HS-27A (cell line): Measurements from ENCODE around the gene COL23A1.

Experiments
- DNase-seq: peaks from one replicate; pipeline ENCODE4 v3.0.0-alpha.2; 2012; ENCODE audit warnings: low read depth, missing footprints

COL23A1 gene

DNA sequence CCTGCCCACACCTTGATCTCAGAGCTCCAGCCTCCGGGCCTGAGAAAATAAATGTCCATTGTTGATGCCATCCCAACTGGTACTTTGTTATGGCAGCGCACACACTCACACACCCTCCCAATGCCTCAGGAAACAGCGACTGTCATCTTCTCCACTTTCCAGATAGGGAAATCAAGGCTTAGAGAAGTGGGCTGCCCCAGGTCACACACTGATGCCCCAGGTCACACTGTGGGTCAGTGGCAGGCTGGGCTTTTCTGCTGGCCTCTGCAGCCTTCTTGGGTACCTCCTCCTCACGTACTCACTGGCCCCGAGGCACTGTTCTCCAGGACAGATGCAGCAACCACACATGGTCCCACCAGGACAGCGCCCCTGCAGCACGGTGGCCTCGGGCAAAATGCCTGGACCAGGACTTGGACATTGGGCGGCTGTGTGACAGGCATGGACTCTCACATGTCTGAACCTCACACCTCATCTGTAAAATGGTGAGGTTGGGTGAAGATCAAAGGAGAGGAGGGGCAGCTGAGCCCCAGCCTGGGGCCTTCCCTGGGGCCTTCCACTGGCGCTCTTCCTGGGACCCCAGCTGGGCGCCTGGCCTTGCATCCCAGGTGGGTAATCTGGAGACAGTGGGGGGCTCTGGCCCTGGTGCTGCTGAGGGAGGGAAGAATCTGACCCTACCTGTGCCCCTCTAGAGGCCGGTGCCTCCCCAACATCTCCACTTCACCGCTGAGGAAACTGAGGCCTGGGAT is 156.0 kb downstream of the COL23A1 start:
- DNase-seq, result no peak

DNA sequence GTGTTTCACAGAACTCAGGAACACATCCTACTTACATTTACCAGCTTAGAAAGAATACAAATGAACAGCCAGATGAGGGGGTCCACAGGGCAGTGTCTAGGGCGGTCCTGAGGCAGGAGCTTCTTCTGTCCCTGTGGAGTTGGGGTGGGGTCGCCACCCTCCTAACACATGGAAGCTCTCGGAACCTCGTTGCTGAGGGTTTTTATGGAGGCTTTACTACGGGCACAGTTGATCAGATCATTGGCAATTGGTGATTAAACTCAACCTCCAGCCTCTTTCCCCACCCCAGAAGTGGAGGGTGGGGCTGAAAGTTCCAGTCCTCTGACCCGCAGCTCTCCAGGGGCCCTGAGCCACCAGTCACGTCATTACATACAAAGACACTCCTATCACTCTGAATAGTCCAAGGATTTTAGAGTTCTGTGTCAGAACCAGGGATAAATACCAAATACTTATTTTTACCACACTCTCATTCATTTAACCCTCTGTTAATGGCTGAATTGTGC is 156.9 kb downstream of the COL23A1 start:
- DNase-seq, result no peak

DNA sequence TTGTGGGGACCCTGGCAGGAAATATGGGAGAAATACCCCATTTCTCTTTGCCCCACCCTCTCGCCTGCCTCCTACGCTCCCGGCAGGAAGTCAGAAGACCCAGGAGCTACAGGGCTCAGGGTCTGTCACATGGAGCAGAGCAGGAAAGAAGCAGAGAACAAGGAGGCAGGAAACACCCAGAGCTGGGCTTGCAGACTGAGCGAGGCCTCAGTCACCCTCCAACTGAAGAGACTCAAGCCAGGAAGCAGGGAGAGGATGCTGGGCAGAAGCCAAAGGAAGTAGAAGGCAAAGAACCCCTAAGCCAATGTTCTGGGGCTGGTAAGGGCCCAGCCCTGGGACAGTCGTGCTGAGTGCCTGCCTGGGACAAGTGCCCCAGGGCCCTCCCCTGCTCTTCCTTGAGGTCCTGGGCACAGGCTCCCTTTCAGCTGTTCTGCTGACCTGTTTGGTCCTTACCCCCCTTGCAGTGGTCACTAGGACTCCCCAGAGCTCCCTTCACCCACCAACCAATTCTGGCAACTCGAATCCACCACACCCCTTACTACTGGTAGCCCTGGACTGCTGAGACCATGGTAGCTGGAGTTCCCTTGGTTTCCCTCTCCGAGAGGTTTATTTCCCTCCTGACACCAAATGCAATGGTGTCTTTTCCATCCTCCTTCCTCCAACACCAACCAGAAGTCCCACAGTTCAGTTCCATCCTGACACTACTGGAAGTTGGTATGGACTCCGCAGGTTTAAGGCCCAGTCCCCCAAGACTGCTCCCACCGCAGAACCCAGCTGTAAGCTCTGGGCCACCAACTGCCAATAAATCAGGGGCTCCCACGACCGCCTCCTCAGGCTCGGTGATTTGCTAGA is 157.5 kb downstream of the COL23A1 start:
- no peak for DNase-seq

DNA sequence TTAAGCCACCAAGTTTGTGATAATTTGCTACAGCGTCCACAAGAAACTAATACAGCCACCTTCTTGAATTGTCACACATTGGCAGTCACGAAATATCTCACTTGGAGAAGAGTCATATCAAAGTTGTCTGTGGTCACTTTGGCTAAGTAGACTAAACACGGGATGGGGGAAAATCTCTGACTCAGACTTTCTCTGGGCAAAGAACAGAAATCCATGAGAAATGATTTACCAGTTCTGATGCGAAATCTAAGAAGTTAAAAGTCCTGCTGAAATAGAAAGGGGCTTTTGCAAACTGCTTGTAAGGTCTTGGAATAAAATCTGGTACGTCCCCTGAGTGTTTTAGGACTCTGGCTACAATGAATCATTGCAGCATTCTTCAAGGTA is 158.4 kb downstream of the COL23A1 start:
- DNase-seq, result no peak

DNA sequence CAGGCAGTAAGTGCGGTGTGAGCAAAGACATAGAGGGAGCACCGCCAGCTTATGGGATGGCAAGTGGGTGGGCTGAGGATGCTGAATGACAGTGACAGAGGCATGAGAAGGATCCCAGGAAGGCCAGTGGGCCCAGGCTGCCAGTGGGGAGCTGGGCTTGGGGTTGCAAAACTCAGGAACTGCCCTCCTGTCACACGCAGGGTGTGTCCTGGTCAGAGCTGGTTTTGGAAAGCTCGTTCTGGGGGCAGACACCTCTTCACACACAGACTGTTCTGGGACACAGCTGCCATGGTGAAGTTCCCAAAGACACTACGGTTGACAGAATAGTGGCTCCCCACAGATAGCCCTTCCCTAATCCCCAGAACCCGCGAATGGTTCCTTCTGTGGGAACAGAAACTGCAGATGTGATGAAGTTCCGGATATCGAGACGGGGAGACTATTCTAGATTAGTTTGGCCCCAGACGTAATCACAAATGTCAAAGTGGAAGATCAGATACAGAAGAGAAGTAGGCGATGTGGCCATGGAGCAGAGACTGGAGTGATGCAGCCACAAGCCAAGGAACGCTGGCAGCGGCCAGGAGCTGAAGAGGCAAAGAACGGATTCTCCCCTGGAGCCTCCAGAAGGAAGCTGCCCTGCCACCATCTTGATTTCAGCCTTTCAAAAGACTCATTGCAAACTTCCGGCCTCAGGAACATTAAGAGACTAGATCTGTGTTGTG is 159.0 kb downstream of the COL23A1 start:
- no peak for DNase-seq

DNA sequence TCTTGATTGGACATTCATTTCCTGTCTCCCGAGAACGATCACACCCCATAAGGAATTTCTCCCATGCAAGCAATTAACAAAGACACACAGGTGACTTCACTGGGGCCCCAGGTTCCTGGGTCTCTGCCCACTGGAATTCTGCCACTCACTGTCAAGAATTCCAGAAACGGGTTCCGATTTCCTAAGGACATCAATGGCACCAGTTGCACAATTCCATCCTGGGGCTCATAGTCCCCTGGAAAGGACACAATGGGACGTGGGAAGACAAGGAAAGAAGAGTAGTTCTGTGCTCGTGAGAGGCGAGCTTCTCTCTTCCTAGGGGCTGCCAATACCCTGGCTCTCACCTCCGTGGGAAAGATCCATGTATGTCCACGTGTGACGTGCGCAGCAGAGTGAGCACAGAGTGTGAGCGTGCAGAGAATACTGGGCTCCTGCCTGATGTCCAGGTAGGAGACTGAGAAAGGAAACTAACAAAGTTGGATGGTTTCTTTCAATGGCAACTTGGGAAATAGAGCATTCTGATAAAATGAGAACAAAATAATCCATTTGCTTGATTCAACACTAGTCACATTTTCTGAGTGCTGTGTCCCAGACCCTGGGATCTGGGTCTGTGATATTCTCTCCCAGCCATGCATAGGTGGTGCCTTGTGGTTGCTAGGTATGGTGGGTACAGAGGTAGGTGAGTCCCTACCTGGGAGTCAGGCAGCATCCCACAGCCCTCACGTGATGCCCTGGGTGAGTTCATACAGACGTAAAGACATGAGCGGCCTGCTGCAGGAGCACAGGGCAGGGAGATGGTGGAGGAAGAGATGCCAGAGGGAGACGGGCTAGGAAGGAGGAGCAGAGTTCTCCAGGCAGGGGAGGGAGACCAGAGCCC is 159.8 kb downstream of the COL23A1 start:
- DNase-seq, result no peak

DNA sequence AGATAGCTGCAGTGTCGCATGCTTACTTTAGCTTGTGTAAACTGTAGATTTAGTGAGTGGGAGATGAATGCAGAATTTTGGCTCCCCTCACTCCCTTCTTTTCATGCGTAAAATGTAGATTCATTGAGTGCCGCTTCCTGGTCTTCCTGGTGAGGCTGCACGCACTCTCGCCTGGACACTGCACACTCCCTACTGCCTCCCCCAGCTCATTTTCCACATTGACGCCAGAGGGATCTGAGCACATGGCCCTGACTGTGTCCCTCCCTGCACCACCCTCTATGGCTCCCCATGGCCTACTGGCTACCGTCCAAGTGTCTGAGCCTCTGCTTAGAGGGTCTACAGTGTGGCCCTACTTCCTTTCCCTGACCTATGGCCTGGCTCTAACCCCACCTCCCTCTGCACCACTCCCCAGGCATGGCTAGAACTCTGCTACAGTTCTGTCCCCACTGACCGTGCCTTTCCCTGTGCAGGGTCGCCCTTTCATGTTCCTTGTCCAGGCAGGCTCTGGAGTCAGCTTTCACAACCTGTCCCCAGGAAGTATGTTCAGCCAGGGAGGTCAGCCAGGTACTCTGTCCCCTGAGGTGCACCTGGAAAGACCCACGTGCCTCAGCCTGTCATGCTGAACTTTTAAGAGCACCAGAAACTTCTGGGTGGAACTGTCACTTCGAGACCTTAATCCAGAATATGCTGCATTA is 160.6 kb downstream of the COL23A1 start:
- no peak for DNase-seq

DNA sequence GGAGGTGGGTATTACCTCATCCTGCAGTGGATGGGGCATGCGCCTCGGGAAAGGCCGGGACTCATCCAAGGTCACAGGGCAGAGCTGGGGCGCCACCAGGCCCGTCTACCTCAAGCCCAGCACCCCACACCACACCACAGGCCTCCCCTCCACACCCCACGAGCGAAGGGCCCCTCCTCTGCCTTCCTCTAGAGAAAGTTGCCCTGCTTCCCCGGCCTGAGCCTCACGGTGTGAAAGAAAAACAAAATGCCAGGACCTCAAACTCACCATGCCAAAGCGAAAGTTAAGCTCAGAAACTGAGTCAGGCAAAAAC is 161.1 kb downstream of the COL23A1 start:
- DNase-seq, result no peak

DNA sequence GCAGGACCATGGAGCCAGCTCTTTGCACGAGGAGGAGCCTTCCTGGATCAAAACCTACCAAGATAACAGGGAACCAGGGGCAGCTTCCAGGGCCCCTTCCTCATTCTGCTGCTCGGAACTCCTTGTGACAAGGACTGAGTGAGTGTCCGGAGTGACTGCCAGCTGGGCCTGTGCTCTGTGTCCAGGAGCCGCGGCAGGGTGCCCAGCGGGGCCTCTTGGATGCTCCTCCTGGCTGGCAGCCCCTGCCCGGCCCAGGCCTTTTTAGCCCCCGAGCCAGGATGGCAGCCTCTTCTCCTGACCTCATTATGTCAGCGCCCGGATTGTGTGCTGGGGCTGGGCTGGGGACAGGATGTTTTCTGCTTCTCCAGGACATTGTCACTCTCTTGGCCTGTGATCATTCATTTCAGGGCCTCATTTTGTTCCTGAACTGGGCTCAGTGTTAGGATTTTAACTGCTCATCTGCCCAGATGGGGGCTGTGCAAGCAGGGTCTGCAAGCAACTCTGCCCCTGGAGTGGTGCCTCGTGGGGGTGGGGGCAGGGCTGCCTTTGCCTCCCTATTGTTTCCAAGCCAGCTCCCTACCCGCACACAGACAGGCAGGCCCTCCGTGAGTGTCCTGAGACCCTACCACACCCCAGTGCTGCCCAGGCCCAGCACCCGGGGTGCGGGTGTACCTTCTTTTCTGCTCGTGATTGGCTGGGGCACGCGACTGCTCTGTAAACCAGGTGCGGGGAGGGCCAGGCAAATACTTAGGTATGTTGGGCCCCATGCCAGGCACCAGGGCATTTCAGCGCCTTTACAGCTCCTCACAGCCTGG is 161.6 kb downstream of the COL23A1 start:
- DNase-seq, result no peak

DNA sequence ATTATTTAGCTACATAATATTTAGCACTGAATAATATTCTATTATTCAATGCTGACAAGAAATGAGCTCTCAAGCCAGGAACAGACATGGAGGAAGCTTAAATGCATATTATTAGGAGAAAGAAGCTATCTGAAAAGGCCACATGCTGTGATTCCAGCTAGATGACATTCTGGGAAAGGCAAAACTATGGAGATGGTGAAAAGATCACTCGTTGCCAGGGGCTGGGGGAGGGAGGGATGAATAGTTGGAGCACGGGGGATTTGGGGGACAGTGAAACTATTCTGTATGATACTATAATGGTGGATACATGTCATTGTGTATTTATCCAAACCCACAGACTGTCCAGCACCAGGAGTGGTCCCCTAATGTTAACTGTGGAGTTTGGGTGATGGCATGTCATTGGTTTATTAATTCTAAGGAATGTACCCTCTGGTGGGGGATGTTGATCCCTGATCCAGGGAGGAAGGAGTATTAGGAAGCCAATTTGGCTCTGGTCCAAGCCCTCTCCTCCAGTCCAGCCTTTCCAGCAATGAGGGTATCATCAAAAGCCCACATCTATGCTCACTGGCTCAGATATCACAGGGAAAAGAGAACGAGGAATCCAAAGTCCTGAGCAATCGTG is 162.5 kb downstream of the COL23A1 start:
- no peak for DNase-seq

DNA sequence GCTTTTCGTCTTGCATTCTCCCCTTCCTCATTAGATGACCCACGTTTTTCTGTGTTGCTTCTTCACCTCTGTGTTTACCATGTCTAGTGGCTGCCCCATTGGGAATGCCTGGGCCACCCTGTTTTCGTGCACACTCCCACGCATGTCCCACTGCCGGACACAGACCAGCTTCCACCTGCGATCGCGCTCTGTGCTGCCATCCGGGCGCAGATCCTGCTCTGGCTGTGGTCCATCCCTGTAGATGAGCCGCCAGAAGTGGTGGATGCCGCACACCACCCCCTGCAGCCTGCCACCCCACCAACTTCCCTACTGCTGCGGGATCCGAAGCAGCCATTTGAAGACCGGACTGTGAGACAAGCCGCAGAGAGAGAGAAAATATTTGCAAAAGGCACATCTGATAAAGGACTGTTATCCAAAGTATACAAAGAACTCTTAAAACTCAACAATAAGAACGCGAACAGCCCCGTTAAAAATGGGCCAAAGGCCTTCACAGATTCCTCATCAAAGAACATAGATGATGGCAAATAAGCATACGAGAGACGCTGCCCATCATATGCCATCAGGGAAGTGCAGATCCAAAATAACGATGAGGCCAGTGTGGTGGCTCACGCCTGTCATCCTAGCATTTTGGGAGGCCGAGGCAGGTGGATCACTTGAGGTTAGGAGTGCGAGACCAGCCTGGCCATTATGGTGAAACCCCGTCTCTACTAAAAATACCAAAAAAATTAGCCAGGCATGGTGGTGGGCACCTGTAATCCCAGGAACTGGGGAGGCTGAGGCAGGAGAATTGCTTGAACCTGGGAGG is 163.7 kb downstream of the COL23A1 start:
- no peak for DNase-seq

DNA sequence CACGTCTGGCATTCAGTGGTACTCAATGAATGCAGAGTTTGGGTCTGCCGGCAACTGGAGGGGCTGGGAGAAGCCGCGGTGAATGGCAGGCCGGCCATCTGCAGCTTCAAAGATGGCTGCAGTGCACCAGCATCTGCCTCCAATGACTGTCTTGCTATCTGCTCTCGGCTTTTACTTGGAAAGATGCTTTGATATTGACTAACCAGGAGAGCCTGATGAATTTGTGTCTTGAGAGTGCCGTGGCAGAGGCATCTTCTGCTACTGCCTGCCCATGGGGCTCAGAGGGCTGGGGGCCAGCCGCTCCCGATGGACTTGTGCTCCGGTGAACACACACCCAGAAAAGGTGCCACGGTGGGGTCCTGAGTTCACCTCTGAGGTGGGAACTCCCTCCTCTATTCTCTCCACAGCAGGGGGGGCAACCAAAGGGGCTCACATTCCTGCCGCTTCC is 164.5 kb downstream of the COL23A1 start:
- no peak for DNase-seq

DNA sequence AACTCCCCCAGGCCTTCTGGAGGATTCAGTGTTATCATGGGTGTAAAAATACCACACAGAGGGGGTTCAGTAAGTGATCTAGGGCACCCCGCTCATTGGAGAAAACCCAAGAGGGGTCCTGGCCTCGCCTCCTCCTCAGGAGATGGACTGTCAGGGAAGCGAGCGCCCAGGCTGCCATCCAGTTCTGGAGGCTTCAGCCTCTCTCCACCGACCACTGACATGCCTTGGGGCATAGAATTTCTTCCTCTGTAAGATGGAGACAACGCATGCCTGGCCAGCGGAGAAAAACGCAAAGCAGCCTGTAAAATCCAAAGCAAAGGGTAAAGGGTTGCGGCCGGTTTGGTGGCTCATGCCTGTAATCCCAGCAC is 165.4 kb downstream of the COL23A1 start:
- DNase-seq, result no peak

DNA sequence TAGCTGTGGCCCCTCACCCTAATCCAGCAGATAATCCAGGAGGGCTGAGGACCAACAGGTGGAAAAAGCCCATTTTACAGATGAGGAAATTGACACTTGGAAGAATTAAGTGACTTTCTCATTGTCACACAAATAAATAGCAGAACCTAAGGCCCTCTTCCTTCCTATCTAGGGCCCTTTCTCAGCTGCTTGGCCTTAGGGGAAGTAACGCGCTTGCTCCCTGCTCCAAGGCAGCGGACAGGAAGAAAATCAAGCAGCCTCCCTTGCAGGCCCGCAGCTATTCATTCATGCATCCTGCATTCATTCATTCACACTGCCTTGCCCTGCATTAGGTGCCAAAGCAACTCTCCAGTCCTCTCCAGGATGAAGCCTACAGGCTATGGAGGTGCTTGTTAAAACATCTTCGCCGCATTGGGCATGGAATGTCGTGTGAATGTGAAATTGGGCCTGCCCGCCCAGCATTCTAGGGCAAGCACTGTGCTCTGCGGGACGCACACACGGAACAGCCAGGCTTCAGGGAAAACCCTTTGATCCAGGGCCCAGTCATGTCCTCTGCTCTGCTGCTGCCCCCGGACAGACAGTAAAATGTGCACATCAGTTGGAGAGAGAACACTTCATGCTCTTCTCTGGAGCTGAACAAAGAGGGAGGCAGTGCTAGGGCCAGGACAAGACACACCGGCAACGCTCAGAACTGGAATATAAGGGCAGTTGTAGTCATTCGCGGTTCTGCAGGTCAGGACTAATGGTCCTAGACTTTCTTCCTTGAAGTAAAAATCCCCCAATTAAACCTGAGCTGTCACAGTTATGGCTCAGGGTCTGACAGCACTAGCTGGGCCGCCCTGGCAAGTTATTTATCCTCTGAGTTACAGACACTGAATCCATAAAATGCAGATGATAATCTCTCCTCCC is 166.0 kb downstream of the COL23A1 start:
- no peak for DNase-seq

DNA sequence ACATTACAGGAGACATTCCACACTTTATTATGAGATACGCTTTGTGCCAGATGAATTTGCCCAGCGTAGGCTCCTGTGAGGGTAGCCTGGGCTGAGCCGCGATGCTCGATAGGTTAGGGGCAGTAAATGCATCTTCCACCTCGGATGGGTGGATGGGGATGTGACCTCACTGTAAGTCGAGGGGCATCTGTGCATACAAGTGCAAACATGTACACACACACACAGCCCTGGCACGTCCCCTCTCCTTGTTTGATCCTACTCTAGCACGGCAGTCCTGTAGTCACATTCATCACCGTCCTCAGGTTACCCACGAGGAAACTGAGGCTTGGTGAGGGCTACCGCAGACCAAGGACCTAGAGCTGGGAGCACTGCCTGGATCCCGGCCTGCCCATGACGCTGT is 166.8 kb downstream of the COL23A1 start:
- DNase-seq, result no peak

DNA sequence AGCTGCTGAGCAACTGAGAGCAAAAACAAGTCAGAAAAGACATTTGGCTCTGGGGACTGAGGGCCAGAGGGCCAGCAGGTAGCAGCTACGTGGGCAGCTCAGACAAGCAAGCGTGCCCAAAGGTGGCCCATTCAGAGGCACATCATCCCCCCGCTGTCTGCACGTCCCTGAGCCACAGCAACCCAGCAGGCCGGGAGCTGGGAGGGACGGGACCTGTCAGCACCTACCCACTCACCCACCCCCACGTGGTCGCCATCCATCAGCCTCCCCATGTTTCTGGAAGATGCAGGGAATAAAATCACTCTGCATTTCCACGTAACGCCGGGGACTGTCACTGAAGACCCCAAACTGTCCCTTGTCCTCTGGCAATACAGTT is 167.8 kb downstream of the COL23A1 start:
- DNase-seq, result no peak

DNA sequence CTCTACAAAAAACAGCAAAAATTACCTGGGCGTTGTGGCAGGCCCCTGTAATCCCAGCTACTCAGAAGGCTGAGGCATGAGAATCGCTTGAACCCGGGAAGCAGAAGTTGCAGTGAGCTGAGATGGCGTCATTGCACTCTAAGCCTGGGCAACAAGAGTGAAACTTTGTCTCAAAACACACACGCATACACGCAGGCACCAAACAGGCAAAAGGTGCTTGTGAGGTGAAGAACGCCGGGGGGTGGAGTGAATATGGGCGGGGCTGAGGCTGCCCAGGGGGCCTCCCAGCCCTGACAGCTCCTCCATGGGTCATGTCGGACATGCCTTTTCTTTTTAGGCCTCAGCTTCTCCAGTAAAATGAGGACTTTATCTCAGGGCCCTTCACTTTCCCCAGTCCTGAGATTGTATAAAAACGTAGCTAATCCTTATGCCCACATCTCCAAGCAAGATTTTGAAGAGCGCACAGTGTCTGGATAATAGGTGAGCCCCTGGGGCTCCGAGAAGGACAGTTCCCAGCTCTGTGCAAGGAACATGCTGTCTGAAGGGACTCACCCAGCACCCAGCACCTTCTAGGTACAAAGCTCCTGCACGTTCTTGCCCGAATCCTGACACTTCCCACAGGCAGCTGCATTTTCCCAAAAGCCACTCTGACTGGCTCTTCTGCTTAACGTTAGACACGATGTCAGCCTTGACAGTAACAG is 168.3 kb downstream of the COL23A1 start:
- no peak for DNase-seq
